ENCODE data around the gene APOL1. TPM values are rescaled to one million over a fixed set of nuclear protein-coding genes. Genes with fewer than 3 reads are reported as not detected.

APOL1 gene
- 27.2 and 29.3 TPM in 2 replicates for total RNA-seq (2013; cell fraction: nucleolus; rRNA removed)
- total RNA-seq (2014; rRNA removed) (13.7 and 14.4 TPM in 2 replicates), total RNA-seq (2014; rRNA removed; fragmentation: Illumina TruSeq; extraction: Trizol) (12.6 and 13.1 TPM in 2 replicates), total RNA-seq (2021) (27.4 and 28.6 TPM in 2 replicates), polyA plus RNA-seq (2011; rRNA removed) (27.2 and 42.0 TPM in 2 replicates), polyA plus RNA-seq (2014; fragmentation: Illumina TruSeq; extraction: Trizol) (20.6 and 25.3 TPM in 2 replicates), polyA plus RNA-seq (2014; fragmentation: Nextera tagmentation; extraction: Ambion mirVana) (10 to 100 TPM in 1 of 2 experiments, 1 to 10 TPM in 1; 9.0 to 10.7 TPM), polyA plus RNA-seq (2014; rRNA removed) (18.3 and 18.7 TPM in 2 replicates), polyA plus RNA-seq (2016; fragmentation: Nextera tagmentation; extraction: Ambion mirVana) (10 to 100 TPM; 17.2 to 18.0 TPM), polyA minus RNA-seq (2011; rRNA and poly(A)+ RNA removed) (33.8 and 34.1 TPM in 2 replicates), Bru-seq, nascent RNA (percentile 90 among the genes with signal in this experiment), BruChase-seq, experiment 1, labeled RNA remaining after a 6-hour chase (percentile 93 among the genes with signal in this experiment), BruChase-seq, experiment 2, labeled RNA remaining after a 2-hour chase (percentile 86 among the genes with signal in this experiment)
- 63.5 TPM for polyA plus RNA-seq (2011; ENCODE audit: low read depth)
- 38.4 and 39.9 TPM in 2 replicates for polyA plus RNA-seq (2011; cell fraction: cytosol; rRNA removed)
- 65.7 and 104 TPM in 2 replicates for polyA plus RNA-seq (2011; cell fraction: nucleus; rRNA removed)
- polyA plus RNA-seq (2012), result 68.7 and 73.3 TPM in 2 replicates
- polyA minus RNA-seq (2011; cell fraction: cytosol; rRNA and poly(A)+ RNA removed), result 11.8 and 16.4 TPM in 2 replicates
- polyA minus RNA-seq (2011; cell fraction: nucleus; rRNA and poly(A)+ RNA removed), result 15.2 and 21.3 TPM in 2 replicates
- long read RNA-seq, experiment 1, partial matches to known transcripts, result 0 of 12 reads
- long read RNA-seq, experiment 1, other reads (novel, unspliced or antisense), result 9 of 12 reads
- long read RNA-seq, experiment 2, transcript APOL1-203 (7 exons, 1,564 nt), result major isoform, 84 of 242 reads
- long read RNA-seq, experiment 2, transcript APOL1-202 (6 exons, 2,918 nt), result minor isoform, 8 of 242 reads
- long read RNA-seq, experiment 2, partial matches to known transcripts, result 10 of 242 reads
- long read RNA-seq, experiment 2, other reads (novel, unspliced or antisense), result 140 of 242 reads

- ChIA-PET CTCF (interaction anchor here (0.5 to 13.2 kb wide), 9 partner anchors 8 to 187 kb away, joined by 3 to 153 read pairs (median 4); partner anchors contain the start of gene APOL2), POLR2A (interaction anchor here (0.6 to 6.5 kb wide), 7 partner anchors 9 to 143 kb away, joined by 3 to 99 read pairs (median 4); partner anchors contain the start of gene APOL2), SMC1A (ENCODE audit: uncharacterized antibody, unreplicated experiment) (interaction anchor here (0.8 to 9.8 kb wide), 8 partner anchors 8 to 94 kb away, joined by 3 to 165 read pairs (median 4); partner anchors contain the start of gene APOL2), RAD21 (ENCODE audit: unreplicated experiment) (interaction anchor here (0.8 to 12.0 kb wide), 7 partner anchors 14 to 58 kb away, joined by 3 to 100 read pairs (median 3); partner anchors contain the start of gene APOL2)
- peak within 1 kb of the TSS; percentile 79 for H3K9ac ChIP-seq (ENCODE audit: control insufficient read depth, insufficient read depth, low read length)
- H3K4me2 ChIP-seq (ENCODE audit: control insufficient read depth, insufficient read depth), result peak within 1 kb of the TSS; percentile 91
- 19% methylated on average over 10 of the region's 10 CpGs for WGBS (ENCODE audit: insufficient coverage, insufficient replicate concordance, low lambda C conversion rate, missing lambda C conversion rate)
- no peaks in the 10 kb centered on the region for H4K20me1 ChIP-seq (ENCODE audit: control insufficient read depth, insufficient read depth)
- in situ Hi-C loops (cut with MboI) (no loop called here), intact Hi-C loops (cut with micrococcal nuclease; ENCODE audit: unreplicated experiment) (no loop called here)
- H2AFZ ChIP-seq (ENCODE audit: control insufficient read depth, low read depth, low read length), result peak within 1 kb of the TSS; percentile 62
- FAIRE-seq, result peak; percentile 70
- no peaks in the 10 kb centered on the region for H3K27me3 ChIP-seq (replicated peaks in 1 of 2; ENCODE audit: control insufficient read depth in 2 of 2, insufficient read depth in 2 of 2, low read length in 1 of 2)
- H3K4me3 ChIP-seq, result peak within 1 kb of the TSS; percentile 91
- no peaks in the 10 kb centered on the region for H3K9me3 ChIP-seq (replicated peaks; ENCODE audit: control insufficient read depth, insufficient read depth, low read length)
- peak within 1 kb of the TSS; percentile 80 for H3K27ac ChIP-seq (ENCODE audit: control insufficient read depth, insufficient read depth)
- no TSS peak for BruUV-seq (replicated peaks)
- DNase-seq (ENCODE audit: low read depth, low spot score), result peak; percentile 62
- H3K79me2 ChIP-seq (ENCODE audit: control insufficient read depth, insufficient read depth, low read length), result peaks cover 23% of the 10 kb centered on the region
- peaks cover 0 to 9% of the 10 kb centered on the region in 2 experiments; a peak in 1 of 4 replicates for H3K36me3 ChIP-seq (ENCODE audit: control insufficient read depth in 2 of 2, insufficient read depth in 2 of 2, low read length in 1 of 2)
- peaks cover 38% of the 10 kb centered on the region for H3K4me1 ChIP-seq (ENCODE audit: control insufficient read depth, insufficient read depth, low read length)
- peak; percentile 83 for ATAC-seq
- TF ChIP-seq POLR2A (IDR thresholded peaks at IDR 0.05; ENCODE audit: low read depth, low read length), result 0 out of 2 replicates have a peak, but pooled peaks have one; percentile 49
- no peak for TF ChIP-seq STAT3 (IDR thresholded peaks at IDR 0.05; ENCODE audit: low read depth, low read length)
- peak; percentile 7; the same call in 1 of the 3 replicates for TF ChIP-seq POU2F2 (IDR thresholded peaks at IDR 0.05; ENCODE audit: borderline replicate concordance, low read depth, low read length)
- TF ChIP-seq ATF7 (IDR thresholded peaks at IDR 0.05; ENCODE audit: low read depth), result peak; percentile 17; the same call in 1 of the 2 replicates
- TF ChIP-seq POLR2AphosphoS5 (IDR thresholded peaks at IDR 0.05; ENCODE audit: low read length), result peak; percentile 76
- peak in 1 of 2 experiments; percentile 33; a peak in 1 of 4 replicates for TF ChIP-seq BHLHE40 (IDR thresholded peaks at IDR 0.05; ENCODE audit: borderline replicate concordance in 1 of 2, low read depth in 2 of 2, low read length in 1 of 2)
- TF ChIP-seq MYC (IDR thresholded peaks at IDR 0.05; ENCODE audit: insufficient read depth, insufficient read length, insufficient replicate concordance, low read length, severe bottlenecking), result no peak
- no peak for TF ChIP-seq E4F1 (IDR thresholded peaks at IDR 0.05; ENCODE audit: borderline replicate concordance, partially characterized antibody)
- peak; percentile 87; the same call in 1 of the 2 replicates for TF ChIP-seq MLLT1 (IDR thresholded peaks at IDR 0.05)
- TF ChIP-seq ZNF24 (IDR thresholded peaks at IDR 0.05), result 0 out of 2 replicates have a peak, but pooled peaks have one; percentile 7
- no peak for TF ChIP-seq ZNF622 (IDR thresholded peaks at IDR 0.05)
- peak; percentile 31; the same call in 1 of the 2 replicates for TF ChIP-seq TAF1 (IDR thresholded peaks at IDR 0.05; ENCODE audit: borderline replicate concordance, low read depth, low read length)
- TF ChIP-seq RUNX3 (IDR thresholded peaks at IDR 0.05; ENCODE audit: low read length), result 0 out of 2 replicates have a peak, but pooled peaks have one; percentile 6
- peak; percentile 19; the same call in 1 of the 2 replicates for TF ChIP-seq EED (IDR thresholded peaks at IDR 0.05; ENCODE audit: low read depth)
These were observed at the start of gene APOL1 for GRCh38 chr22:36252754-36253522. APOL1 (plus strand) TSS chr22:36253133; CDS start chr22:36254956, 1,823 bp downstream.
